ENCODE measurements around the gene C1GALT1.

Gene C1GALT1

DNA sequence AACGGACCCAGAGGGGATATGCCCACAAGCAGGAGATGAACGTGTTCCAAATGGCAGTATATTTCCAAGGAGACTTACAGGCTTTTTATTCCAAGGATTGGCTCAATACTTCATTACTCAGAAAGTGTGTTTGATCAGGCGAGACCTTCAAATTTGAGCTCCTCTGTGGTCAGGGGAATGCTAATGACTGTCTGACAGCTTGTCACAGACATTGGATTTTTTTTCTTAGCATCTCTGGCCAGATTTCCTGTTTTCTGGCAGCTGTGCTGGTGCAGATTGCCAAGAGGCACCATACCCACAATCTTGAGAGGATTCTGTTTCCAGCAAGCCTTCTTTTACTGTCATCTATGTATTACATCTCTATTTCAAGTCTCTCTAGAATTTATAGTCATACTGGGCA, 93.8 kb downstream of the C1GALT1 start:
- no peak overlapping the region for H3K4me3 ChIP-seq
- TF ChIP-seq, protein P1, sequence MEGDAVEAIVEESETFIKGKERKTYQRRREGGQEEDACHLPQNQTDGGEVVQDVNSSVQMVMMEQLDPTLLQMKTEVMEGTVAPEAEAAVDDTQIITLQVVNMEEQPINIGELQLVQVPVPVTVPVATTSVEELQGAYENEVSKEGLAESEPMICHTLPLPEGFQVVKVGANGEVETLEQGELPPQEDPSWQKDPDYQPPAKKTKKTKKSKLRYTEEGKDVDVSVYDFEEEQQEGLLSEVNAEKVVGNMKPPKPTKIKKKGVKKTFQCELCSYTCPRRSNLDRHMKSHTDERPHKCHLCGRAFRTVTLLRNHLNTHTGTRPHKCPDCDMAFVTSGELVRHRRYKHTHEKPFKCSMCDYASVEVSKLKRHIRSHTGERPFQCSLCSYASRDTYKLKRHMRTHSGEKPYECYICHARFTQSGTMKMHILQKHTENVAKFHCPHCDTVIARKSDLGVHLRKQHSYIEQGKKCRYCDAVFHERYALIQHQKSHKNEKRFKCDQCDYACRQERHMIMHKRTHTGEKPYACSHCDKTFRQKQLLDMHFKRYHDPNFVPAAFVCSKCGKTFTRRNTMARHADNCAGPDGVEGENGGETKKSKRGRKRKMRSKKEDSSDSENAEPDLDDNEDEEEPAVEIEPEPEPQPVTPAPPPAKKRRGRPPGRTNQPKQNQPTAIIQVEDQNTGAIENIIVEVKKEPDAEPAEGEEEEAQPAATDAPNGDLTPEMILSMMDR (IDR thresholded peaks at IDR 0.05) = no peak
- no peak for DNase-seq (ENCODE audit: low spot score)

DNA sequence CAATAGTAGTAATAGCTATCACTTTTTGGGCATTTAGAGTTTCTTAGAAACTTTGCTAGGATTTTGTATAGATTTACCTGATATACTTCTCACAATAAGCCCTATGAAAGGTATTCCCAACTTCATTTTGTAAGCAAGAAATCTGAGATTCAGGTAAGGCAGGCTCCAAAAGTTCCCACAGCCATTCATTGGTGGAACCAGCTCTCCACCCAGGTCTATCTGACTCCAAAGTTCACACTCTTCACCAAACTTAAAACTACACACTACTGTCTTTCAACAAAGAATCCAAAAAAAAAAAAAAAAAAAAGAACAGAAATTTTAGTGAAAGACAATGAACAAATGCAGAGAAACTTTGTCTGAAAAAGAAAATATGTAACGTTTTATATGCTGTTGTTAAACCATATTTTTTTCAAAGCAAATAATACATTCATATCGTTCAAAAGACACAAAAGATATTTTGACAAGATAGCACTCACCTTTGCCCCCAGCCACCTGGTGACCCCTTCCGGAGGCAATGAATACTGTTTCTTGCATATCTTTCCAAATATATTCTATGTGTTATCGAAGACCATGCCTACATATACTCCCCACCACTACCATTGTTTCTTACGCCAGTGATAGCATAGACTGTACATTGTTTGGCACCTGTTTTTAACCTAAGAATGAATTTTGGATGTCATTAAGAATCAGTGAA, 108.2 kb downstream of the C1GALT1 start:
- TF ChIP-seq, protein P1 (IDR thresholded peaks at IDR 0.05) = no peak
- DNase-seq (ENCODE audit: low spot score) = no peak
- H3K27ac ChIP-seq = no peak overlapping the region
- H3K4me3 ChIP-seq = no peak overlapping the region

More for the DNA sequence above, 93.8 kb downstream of the C1GALT1 start:
- H3K27ac ChIP-seq = no peak overlapping the region

DNA sequence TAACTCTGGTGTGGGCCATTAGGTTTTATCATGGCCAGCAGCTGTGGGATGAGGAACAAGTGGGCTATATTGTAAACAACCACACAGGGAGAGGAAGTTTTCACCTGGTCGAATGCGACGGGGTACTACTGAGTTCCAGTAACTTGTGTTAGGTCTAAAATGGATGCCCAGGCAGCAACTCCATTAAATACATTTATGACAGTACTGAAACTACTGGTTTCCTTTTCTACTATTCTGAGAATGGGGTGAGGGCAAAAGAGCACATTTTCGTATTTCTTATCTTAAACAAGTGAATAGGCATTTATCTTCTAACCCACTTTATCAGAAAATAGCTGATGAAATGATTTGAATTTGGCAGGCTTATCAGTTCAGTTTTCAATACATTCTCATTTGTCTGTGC, 109.7 kb downstream of the C1GALT1 start:
- no peak overlapping the region for H3K27ac ChIP-seq
- DNase-seq (ENCODE audit: low spot score) = no peak
- TF ChIP-seq, protein P1 (IDR thresholded peaks at IDR 0.05) = no peak
- no peak overlapping the region for H3K4me3 ChIP-seq

DNA sequence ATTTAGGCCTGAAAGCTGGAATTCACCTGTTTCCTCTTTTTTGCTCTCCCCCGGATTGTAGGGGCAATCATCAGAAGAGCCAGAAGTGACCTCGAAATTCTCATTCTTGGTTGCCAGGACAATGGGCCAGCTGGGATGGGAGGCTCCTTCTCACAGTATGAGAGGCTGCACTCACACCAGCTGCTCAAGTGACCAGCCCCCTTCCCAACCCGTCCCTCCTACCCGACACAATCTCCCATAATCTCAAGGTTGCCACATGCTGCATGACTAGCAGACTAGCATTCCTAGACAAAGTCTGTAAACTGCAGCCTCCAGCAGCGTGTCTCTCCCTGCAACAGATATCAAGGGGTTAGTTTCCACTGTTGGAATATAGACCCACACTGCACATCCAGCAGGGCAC, 110.3 kb downstream of the C1GALT1 start:
- TF ChIP-seq, protein P1 (IDR thresholded peaks at IDR 0.05) = no peak
- DNase-seq (ENCODE audit: low spot score) = no peak
- Histone ChIP-seq H3K27ac (no peak overlapping the region), H3K4me3 (no peak overlapping the region)

DNA sequence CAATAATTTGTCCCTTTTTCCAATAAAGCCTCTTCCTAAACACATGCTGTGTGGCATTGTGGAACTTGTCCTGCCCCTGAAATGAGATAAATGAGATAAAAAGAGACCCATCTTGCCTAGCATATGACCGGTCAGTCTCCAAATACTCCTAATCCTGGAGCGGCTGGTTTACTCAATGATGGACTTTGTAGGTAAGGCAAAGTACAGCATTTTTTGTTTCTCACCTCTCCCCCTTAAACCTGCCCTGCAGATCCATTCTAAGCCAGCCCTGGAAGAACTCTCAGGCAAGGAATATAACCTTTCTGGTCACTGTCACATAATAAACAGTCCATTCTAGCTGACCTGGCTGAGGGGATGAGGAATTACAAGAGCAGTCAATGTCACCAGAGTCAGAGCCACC, 110.7 kb downstream of the C1GALT1 start:
- TF ChIP-seq, protein P1 (IDR thresholded peaks at IDR 0.05) = no peak
- no peak overlapping the region for H3K27ac ChIP-seq

DNA sequence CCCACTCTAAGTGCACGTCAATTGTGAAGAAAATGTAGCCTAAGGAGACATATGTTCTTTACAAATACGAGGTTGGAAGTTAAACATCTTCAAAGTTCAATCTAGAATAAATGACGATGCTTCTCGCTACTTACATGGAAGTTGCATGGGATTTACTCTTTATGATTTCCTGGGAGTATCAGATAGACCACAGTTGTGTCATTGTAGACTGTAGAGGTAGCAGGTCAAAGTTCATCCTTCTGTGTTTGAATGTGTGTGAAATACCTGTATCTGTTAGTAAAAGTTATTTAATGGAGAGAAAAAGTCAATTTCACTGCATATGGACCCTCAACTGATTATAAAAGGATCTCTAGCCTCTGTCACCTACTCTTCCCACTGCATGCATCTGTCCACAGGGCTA, 112.6 kb downstream of the C1GALT1 start:
- TF ChIP-seq, protein P1 (IDR thresholded peaks at IDR 0.05) = no peak
- Histone ChIP-seq H3K27ac (no peak overlapping the region), H3K4me3 (no peak overlapping the region)
- DNase-seq (ENCODE audit: low spot score) = no peak

More for the DNA sequence above, 110.7 kb downstream of the C1GALT1 start:
- DNase-seq (ENCODE audit: low spot score) = no peak
- H3K4me3 ChIP-seq = no peak overlapping the region
